CD14-positive monocyte (primary cell): ENCODE results near the gene ASTN2. TPM values are rescaled to one million over a fixed set of nuclear protein-coding genes. Genes with fewer than 3 reads are reported as not detected.
A peak's percentile ranks its signal among the peaks of the same experiment; 100 is the strongest.

ENCODE experiments used
- DNase-seq, 3 donors: peaks; one replicate each; pipeline ENCODE4 v3.0.0-alpha.2; 2011 to 2022
- H2AFZ ChIP-seq: 2 replicates; pipeline ENCODE4 v1.6.0; 2012; ENCODE audit warnings: mild to moderate bottlenecking, low read depth, low read length, inconsistent platforms; ENCODE audit not compliant: insufficient read depth, poor library complexity, severe bottlenecking
- H3K27ac ChIP-seq, 2 donors: 1 replicate in 1 of 2; 2 replicates in 1 of 2; pipeline ENCODE4 v1.5.1; 2012 to 2013; ENCODE audit warnings: low read length in 2 of 2, control low read depth in 1 of 2, inconsistent platforms in 1 of 2, low read depth in 1 of 2, mild to moderate bottlenecking in 1 of 2
- H3K27me3 ChIP-seq, 2 donors: one replicate each; pipeline versions ENCODE4 v1.6.0 to v1.6.1; 2011 to 2013; ENCODE audit warnings: low read length in 2 of 2; ENCODE audit not compliant: control insufficient read depth in 2 of 2, insufficient read depth in 2 of 2
- H3K36me3 ChIP-seq, 2 donors: replicated peaks in 1 of 2; 1 replicate in 1 of 2; 2 replicates in 1 of 2; pipeline versions ENCODE4 v1.5.1 to v1.6.1; 2012 to 2013; ENCODE audit warnings: low read length in 2 of 2, control low read depth in 1 of 2, inconsistent platforms in 1 of 2, mild to moderate bottlenecking in 1 of 2; ENCODE audit not compliant: insufficient read depth in 2 of 2, control insufficient read depth in 1 of 2
- H3K4me1 ChIP-seq, 2 donors: 1 replicate in 1 of 2; 2 replicates in 1 of 2; pipeline versions ENCODE4 v1.5.1 to v1.6.1; 2012 to 2013; ENCODE audit warnings: low read length in 2 of 2, control low read depth in 1 of 2, inconsistent platforms in 1 of 2, mild to moderate bottlenecking in 1 of 2, moderate library complexity in 1 of 2; ENCODE audit not compliant: insufficient read depth in 2 of 2, control insufficient read depth in 1 of 2
- H3K4me2 ChIP-seq: replicated peaks from 2 replicates; pipeline ENCODE3; 2012; ENCODE audit warnings: low read length, moderate library complexity, mild to moderate bottlenecking; ENCODE audit not compliant: poor library complexity, severe bottlenecking; ENCODE audit errors: extremely low read depth
- H3K4me3 ChIP-seq, 3 experiments: fragments of 200-600 bp in 1 of 3; sonication (generic) in 1 of 3; replicated peaks in 1 of 3; 1 replicate in 2 of 3; 2 replicates in 1 of 3; pipeline ENCODE4 v1.5.1; 2011 to 2013; ENCODE audit warnings: low read length in 3 of 3, mild to moderate bottlenecking in 3 of 3, control low read depth in 2 of 3, low read depth in 2 of 3, inconsistent platforms in 1 of 3, moderate library complexity in 1 of 3
- H3K79me2 ChIP-seq: 2 replicates; pipeline ENCODE4 v1.6.0; 2012; ENCODE audit warnings: mild to moderate bottlenecking, control low read depth, inconsistent platforms, low read length, moderate library complexity; ENCODE audit not compliant: insufficient read depth
- H3K9ac ChIP-seq: 2 replicates; pipeline ENCODE4 v1.6.0; 2017; ENCODE audit warnings: low read length, mild to moderate bottlenecking; ENCODE audit not compliant: insufficient read depth, poor library complexity, severe bottlenecking
- H3K9me3 ChIP-seq, 2 donors: replicated peaks in 1 of 2; 1 replicate in 1 of 2; 2 replicates in 1 of 2; pipeline versions ENCODE4 v1.5.1 to v1.6.1; 2012 to 2013; ENCODE audit warnings: low read length in 2 of 2, control low read depth in 1 of 2; ENCODE audit not compliant: control insufficient read depth in 1 of 2, insufficient read depth in 1 of 2
- H4K20me1 ChIP-seq: 2 replicates; pipeline ENCODE4 v1.6.0; 2012; ENCODE audit warnings: mild to moderate bottlenecking, low read length, control low read depth, moderate library complexity; ENCODE audit not compliant: insufficient read depth
- H3K27ac Mint-ChIP-seq, 7 donors: one replicate each; pipeline ENCODE4 v1.8.0; 2020; ENCODE audit warnings: mild to moderate bottlenecking in 7 of 7, mixed read lengths in 7 of 7, moderate library complexity in 6 of 7, inconsistent platforms in 2 of 7
- H3K27me3 Mint-ChIP-seq, 3 donors: one replicate each; pipeline ENCODE4 v1.8.0; 2021 to 2022; ENCODE audit warnings: low read depth in 3 of 3, mild to moderate bottlenecking in 3 of 3, mixed read lengths in 3 of 3, moderate library complexity in 3 of 3, inconsistent platforms in 1 of 3
- H3K36me3 Mint-ChIP-seq, 2 donors: one replicate each; pipeline ENCODE4 v1.8.0; 2020; ENCODE audit warnings: mixed read lengths in 2 of 2, inconsistent platforms in 1 of 2, mild to moderate bottlenecking in 1 of 2
- H3K4me1 Mint-ChIP-seq: one replicate; pipeline ENCODE4 v1.8.0; 2020; ENCODE audit warnings: mild to moderate bottlenecking, mixed read lengths
- H3K4me3 Mint-ChIP-seq, 2 donors: one replicate each; pipeline ENCODE4 v1.8.0; 2020; ENCODE audit warnings: mild to moderate bottlenecking in 2 of 2, mixed read lengths in 2 of 2, moderate library complexity in 1 of 2
- H3K9me3 Mint-ChIP-seq, 7 donors: one replicate each; pipeline ENCODE4 v1.8.0; 2020 to 2022; ENCODE audit warnings: mixed read lengths in 7 of 7, mild to moderate bottlenecking in 6 of 7, moderate library complexity in 6 of 7, inconsistent platforms in 2 of 7
- CTCF ChIP-seq: fragments of 200-600 bp; IDR thresholded peaks from one replicate; pipeline ENCODE4 v1.8.0; 2022; ENCODE audit warnings: antibody characterized with exemption, mild to moderate bottlenecking
- WGBS: methylation state at CpG from one replicate; pipeline ENCODE4 v1.1.5; 2013; ENCODE audit warnings: missing lambda C conversion rate; ENCODE audit not compliant: insufficient coverage; 5-methylcytosine and 5-hydroxymethylcytosine counted together
- intact Hi-C, 2 donors: fragments of 100-400 bp; cut with micrococcal nuclease; formaldehyde crosslinking; loops; one replicate each; pipeline versions ENCODE4 v1.15.0 to v1.15.1; 2023
- polyA plus RNA-seq, 3 donors: library from polyadenylated mRNA; depleted of rRNA in 1 of 3; unstranded in 2 of 3; stranded (reverse) in 1 of 3; fragments of 300-500 nt in 2 of 3; fragments of >200 nt in 1 of 3; fragmentation: Illumina TruSeq in 2 of 3; gene quantifications; 1 replicate in 2 of 3; 2 replicates in 1 of 3; pipeline ENCODE4 v1.2.3, GENCODE V29; 2012 to 2021

The ASTN2 gene
- polyA plus RNA-seq, 3 donors: not detected

GRCh38 chr9:116937361-116937760 lies 477.5 kb downstream of the ASTN2 start:
- H3K27ac Mint-ChIP-seq: no peak overlapping the region
- H4K20me1 ChIP-seq: no peaks in the 10 kb centered on the region

GRCh38 chr9:116935149-116935897 lies 479.5 kb downstream of the ASTN2 start:
- Mint-ChIP-seq H3K27me3 (peaks cover 0 to 6% (median 0%) of the 10 kb centered on the region in 3 donors), H3K9me3 (peaks cover 0 to 6% (median 0%) of the 10 kb centered on the region in 7 donors), H3K27ac (peak overlapping the region in 3 of 7 donors; percentile 30 to 71 (median 61)), H3K4me3 (peak overlapping the region in 1 of 2 donors; percentile 16), H3K4me1 (peaks cover 7% of the 10 kb centered on the region), H3K36me3 (no peaks in the 10 kb centered on the region)
- WGBS: no CpG with 5 or more reads among the region's 5 CpGs
- Histone ChIP-seq H4K20me1 (no peaks in the 10 kb centered on the region), H3K4me3 (no peak overlapping the region), H3K36me3 (no peaks in the 10 kb centered on the region), H3K4me2 (no peak overlapping the region), H3K27ac (no peak overlapping the region), H3K79me2 (no peaks in the 10 kb centered on the region), H3K4me1 (peaks cover 0 to 9% of the 10 kb centered on the region in 2 donors), H3K9ac (no peak overlapping the region), H3K27me3 (no peaks in the 10 kb centered on the region), H3K9me3 (no peaks in the 10 kb centered on the region), H2AFZ (no peak overlapping the region)
- intact Hi-C loops: no loop called here
- no peak for TF ChIP-seq CTCF
- peak; percentile 23 to 89 (median 74) for DNase-seq

More at GRCh38 chr9:116937361-116937760, 477.5 kb downstream of the ASTN2 start:
- Histone ChIP-seq H3K27me3 (no peaks in the 10 kb centered on the region), H2AFZ (no peak overlapping the region), H3K36me3 (no peaks in the 10 kb centered on the region), H3K4me1 (peaks cover 0 to 9% of the 10 kb centered on the region in 2 donors), H3K27ac (no peak overlapping the region), H3K4me2 (no peak overlapping the region), H3K79me2 (no peaks in the 10 kb centered on the region), H3K4me3 (no peak overlapping the region), H3K9me3 (no peaks in the 10 kb centered on the region), H3K9ac (no peak overlapping the region)
- Mint-ChIP-seq H3K4me1 (peaks cover 7% of the 10 kb centered on the region), H3K4me3 (no peak overlapping the region), H3K9me3 (peaks cover 0 to 4% (median 0%) of the 10 kb centered on the region in 7 donors), H3K27me3 (peaks cover 0 to 1% (median 1%) of the 10 kb centered on the region in 3 donors), H3K36me3 (no peaks in the 10 kb centered on the region)
- TF ChIP-seq CTCF: no peak
- intact Hi-C loops: no loop called here
- DNase-seq: no peak
